Superior temporal gyrus (tissue), 1 donor: ENCODE results near the gene SRRM4.
A peak's percentile ranks its signal among the peaks of the same experiment; 100 is the strongest.
"Not testable (repeated sequence)": the region's sequence is repeated elsewhere in the genome, so short reads cannot be mapped to it uniquely, and the experiment has no call there.

Experiments used
- DNase-seq: peaks from one replicate; pipeline ENCODE4 v3.0.0-alpha.2; 2016; ENCODE audit errors: extremely low spot score

Gene SRRM4

GRCh38 chr12:119069147-119069642 lies 87.9 kb downstream of the SRRM4 start:
- no peak for DNase-seq

- no peak for DNase-seq
Observed at GRCh38 chr12:119071176-119071575, 89.8 kb downstream of the SRRM4 start.

- no peak for DNase-seq
Observed at GRCh38 chr12:119071638-119072231, 90.4 kb downstream of the SRRM4 start.

GRCh38 chr12:119072440-119072839 lies 91.1 kb downstream of the SRRM4 start:
- no peak for DNase-seq

- no peak for DNase-seq
Observed at GRCh38 chr12:119075222-119075787, 94.0 kb downstream of the SRRM4 start.

- DNase-seq, result no peak
Observed at GRCh38 chr12:119075918-119076317, 94.6 kb downstream of the SRRM4 start.

- DNase-seq, result no peak
Observed at GRCh38 chr12:119079530-119079929, 98.2 kb downstream of the SRRM4 start.

GRCh38 chr12:119082016-119082415 lies 100.7 kb downstream of the SRRM4 start:
- no peak for DNase-seq

GRCh38 chr12:119082496-119082895 lies 101.2 kb downstream of the SRRM4 start:
- no peak for DNase-seq

- DNase-seq, result no peak
Observed at GRCh38 chr12:119088685-119089379, 107.5 kb downstream of the SRRM4 start.

GRCh38 chr12:119089380-119090013 lies 108.2 kb downstream of the SRRM4 start:
- no peak for DNase-seq

GRCh38 chr12:119090276-119090675 lies 108.9 kb downstream of the SRRM4 start:
- no peak for DNase-seq

- DNase-seq, result no peak
Observed at GRCh38 chr12:119090865-119091264, 109.5 kb downstream of the SRRM4 start.

GRCh38 chr12:119096429-119097202 lies 115.3 kb downstream of the SRRM4 start:
- no peak for DNase-seq

GRCh38 chr12:119100933-119101332 lies 119.6 kb downstream of the SRRM4 start:
- DNase-seq, result no peak

GRCh38 chr12:119102274-119102673 lies 120.9 kb downstream of the SRRM4 start:
- no peak for DNase-seq

GRCh38 chr12:119102714-119103113 lies 121.4 kb downstream of the SRRM4 start:
- DNase-seq, result no peak

GRCh38 chr12:119104969-119105368 lies 123.6 kb downstream of the SRRM4 start:
- DNase-seq, result not testable (repeated sequence)

GRCh38 chr12:119113496-119113986 lies 132.2 kb downstream of the SRRM4 start:
- DNase-seq, result no peak

- no peak for DNase-seq
Observed at GRCh38 chr12:119114294-119114693, 133.0 kb downstream of the SRRM4 start.

GRCh38 chr12:119115296-119115905 lies 134.1 kb downstream of the SRRM4 start:
- peak; percentile 76 for DNase-seq
